ENCODE results near the gene RCBTB2.
A peak's percentile ranks its signal among the peaks of the same experiment; 100 is the strongest.

RCBTB2 gene

DNA sequence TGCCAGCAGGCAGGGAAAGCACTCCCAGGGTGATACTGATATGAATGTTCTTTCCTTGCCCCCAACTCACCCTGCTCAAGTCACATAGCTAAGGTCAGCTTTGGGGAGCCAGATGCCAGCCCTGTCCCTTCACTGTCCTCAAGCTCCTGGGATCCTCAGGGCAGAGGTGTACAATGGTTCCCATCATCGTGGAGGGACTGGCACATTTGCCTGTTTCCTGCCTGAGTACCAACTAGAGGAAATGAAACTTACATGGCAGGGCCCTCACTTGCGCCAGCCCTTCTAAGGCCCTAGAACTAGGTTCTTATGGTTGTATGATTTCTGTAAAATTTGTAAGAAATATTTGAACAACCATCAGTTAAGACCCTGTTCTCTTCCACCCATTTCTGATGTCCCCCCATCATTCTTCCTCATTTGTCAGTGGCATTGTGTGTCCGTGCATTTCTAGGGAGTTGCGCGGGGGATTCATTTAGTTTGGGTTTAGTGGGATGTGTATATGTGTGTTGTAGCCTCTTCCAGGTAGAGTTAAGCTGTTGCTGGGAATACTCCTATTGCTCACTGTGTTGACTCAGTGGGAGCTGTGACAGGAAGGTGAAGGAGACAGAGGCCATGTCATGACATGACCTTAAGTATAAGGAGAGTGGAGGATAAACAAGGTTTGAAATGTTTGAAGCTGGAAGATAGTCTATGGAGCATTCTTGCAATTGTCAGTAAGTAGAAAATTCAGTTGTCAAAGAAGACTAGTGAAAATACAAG is 41.3 kb upstream of the RCBTB2 start:
- peaks cover 4% of the 10 kb centered on the region for H3K4me1 ChIP-seq (ENCODE audit: control insufficient read depth, insufficient read depth, low read length, unreplicated experiment)
- H3K27me3 ChIP-seq (ENCODE audit: insufficient read depth, low read length): no peaks in the 10 kb centered on the region
- H3K79me2 ChIP-seq (ENCODE audit: control insufficient read depth, insufficient read depth, low read length, unreplicated experiment): no peaks in the 10 kb centered on the region
- no peak overlapping the region for H2AFZ ChIP-seq (ENCODE audit: low read length, unreplicated experiment)
- no peak overlapping the region for H3K4me3 ChIP-seq (ENCODE audit: low read depth, low read length)
- no peak overlapping the region for H3K27ac ChIP-seq (ENCODE audit: low read depth, low read length)
- no peaks in the 10 kb centered on the region for H3K36me3 ChIP-seq (ENCODE audit: insufficient read depth, low read length)

DNA sequence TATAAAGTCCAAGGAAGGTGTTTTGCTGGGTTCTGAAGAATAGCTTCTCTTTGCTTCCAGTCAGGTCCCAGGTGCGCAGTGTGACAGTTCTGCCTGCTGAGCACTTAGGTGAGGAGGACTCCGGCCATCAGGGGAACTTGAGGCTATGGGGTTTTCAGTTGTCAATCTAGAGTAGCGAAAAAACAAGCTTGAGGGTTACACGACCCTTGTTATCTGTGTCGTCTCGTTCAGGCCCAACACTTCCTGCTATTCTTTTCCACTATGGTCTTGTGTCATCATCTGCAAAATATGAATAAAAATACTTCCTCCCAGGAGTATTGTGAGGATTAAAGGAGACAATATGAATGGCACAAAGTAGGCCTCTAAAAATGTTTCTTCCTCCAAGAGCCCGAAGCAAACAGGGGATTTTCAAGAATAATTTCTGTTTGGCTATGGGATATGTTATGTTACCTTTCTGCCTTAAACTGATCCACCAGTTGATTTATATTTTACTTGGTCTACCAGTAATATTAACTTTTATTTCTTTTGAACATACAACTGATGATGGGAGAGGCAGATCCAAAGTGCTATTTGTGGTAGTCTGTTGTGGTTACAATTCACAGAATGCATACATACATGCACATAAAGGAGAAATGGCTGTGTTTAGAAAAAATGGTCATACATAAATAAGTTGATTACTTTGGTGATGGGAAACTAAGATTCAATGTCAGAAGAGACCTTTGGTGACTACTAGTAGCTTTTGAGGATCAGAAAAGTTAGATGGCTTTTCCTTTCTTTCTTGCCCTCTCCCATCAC is 40.5 kb upstream of the RCBTB2 start:
- Histone ChIP-seq H3K4me3 (ENCODE audit: low read depth, low read length) (no peak overlapping the region), H3K27ac (ENCODE audit: low read depth, low read length) (no peak overlapping the region), H3K27me3 (ENCODE audit: insufficient read depth, low read length) (no peaks in the 10 kb centered on the region), H2AFZ (ENCODE audit: low read length, unreplicated experiment) (peak overlapping the region; percentile 51), H3K4me1 (ENCODE audit: control insufficient read depth, insufficient read depth, low read length, unreplicated experiment) (peaks cover 4% of the 10 kb centered on the region), H3K36me3 (ENCODE audit: insufficient read depth, low read length) (no peaks in the 10 kb centered on the region), H3K79me2 (ENCODE audit: control insufficient read depth, insufficient read depth, low read length, unreplicated experiment) (no peaks in the 10 kb centered on the region)

DNA sequence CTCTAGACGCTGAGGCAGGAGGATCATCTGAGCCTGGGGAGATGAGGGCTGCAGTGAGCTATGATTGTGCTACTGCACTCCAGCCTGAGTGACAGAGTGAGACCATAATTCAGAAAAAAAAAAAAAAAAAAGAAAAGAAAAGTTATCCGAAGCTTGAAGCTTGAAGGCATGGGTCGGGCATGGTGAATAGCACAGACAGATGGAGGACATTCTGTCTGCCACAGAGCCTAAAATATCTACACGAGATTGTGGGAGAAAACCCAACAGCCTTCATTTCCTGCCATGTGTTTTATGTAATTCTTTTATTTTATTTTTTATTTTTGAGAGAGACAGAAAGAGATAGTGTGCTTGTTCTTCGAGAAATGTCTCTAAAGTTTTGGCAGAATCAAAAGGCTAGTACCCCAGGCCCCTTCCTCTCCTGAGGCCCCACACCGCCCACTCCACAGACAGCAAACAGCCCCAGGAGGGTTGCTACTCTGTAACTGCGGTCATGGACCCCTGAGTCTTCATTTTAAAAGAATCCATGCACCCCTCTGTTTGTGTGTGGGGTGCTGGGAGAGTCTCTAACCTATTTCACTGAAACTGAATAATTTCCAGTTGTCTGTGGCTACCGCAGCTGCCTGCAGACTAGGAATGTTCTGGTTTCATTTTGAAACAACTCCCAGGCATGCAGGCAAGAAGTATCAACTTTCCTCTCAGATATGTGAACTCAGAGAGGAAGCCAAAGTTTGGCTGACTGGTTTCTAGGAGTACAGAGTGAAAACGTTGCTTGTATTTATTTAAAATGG is 38.4 kb upstream of the RCBTB2 start:
- Histone ChIP-seq H3K79me2 (ENCODE audit: control insufficient read depth, insufficient read depth, low read length, unreplicated experiment) (no peaks in the 10 kb centered on the region), H3K4me1 (ENCODE audit: control insufficient read depth, insufficient read depth, low read length, unreplicated experiment) (peaks cover 13% of the 10 kb centered on the region), H3K27ac (ENCODE audit: low read depth, low read length) (no peak overlapping the region), H3K4me3 (ENCODE audit: low read depth, low read length) (peak overlapping the region; percentile 53), H2AFZ (ENCODE audit: low read length, unreplicated experiment) (peak overlapping the region; percentile 87), H3K27me3 (ENCODE audit: insufficient read depth, low read length) (no peaks in the 10 kb centered on the region), H3K36me3 (ENCODE audit: insufficient read depth, low read length) (no peaks in the 10 kb centered on the region)

DNA sequence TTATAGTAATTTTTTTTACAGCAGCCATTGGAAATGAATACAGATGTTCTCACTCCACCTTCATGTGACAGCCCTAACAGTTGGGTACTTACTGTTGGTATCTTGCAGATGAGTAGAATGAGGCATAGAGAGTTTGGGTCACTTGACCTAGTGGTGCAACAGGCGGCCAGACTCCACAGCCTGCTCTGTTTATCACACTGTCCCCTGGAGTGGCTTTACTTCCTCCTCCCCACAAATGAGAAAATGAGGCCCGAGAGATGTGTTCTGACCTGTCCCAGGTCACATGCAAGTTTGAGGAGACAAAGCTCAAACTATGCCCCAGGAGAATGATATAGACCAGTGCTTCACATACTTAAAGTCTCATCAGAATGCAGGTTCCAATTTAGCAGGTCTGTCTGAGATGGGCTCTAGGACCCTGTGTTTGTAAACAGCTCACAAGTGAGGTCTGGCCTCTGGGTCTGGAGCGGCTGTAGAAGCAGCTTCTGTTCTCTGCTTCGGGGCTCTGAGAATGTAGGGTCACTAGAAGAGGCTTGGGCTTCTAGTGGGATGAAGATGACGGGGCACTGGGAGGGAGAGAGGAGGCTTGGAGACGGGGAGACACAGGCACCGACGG is 37.4 kb upstream of the RCBTB2 start:
- Histone ChIP-seq H3K79me2 (ENCODE audit: control insufficient read depth, insufficient read depth, low read length, unreplicated experiment) (no peaks in the 10 kb centered on the region), H3K4me3 (ENCODE audit: low read depth, low read length) (no peak overlapping the region), H3K27me3 (ENCODE audit: insufficient read depth, low read length) (no peaks in the 10 kb centered on the region), H3K27ac (ENCODE audit: low read depth, low read length) (no peak overlapping the region), H2AFZ (ENCODE audit: low read length, unreplicated experiment) (no peak overlapping the region), H3K4me1 (ENCODE audit: control insufficient read depth, insufficient read depth, low read length, unreplicated experiment) (peaks cover 13% of the 10 kb centered on the region), H3K36me3 (ENCODE audit: insufficient read depth, low read length) (no peaks in the 10 kb centered on the region)

DNA sequence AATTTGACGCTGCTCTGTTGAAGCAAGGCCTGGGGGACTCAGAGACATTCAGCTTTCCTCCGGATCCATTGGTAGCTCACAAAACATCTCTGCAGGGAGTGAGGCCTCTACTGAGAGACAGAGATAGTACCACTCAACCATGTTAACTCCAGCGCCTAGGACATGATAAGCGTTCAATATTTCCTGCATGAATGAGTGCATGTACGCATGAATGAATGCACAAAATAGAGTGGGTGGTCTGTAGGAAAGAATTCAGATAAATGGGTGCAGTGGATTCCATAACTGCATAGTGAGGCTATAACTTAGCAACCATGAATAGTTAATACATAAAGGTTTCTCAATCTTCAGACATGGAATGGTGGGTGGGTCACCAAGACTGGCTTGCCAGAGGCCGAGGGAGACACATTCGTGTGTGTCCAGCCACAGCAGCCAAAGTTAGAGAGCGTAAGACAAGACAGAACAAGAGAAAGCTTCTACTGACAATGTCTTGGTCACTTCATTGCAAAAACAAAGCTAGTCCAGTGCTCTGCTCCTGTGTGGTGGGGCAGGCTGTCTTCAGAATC is 36.3 kb upstream of the RCBTB2 start:
- Histone ChIP-seq H3K27ac (ENCODE audit: low read depth, low read length) (no peak overlapping the region), H3K4me1 (ENCODE audit: control insufficient read depth, insufficient read depth, low read length, unreplicated experiment) (peaks cover 18% of the 10 kb centered on the region), H3K79me2 (ENCODE audit: control insufficient read depth, insufficient read depth, low read length, unreplicated experiment) (no peaks in the 10 kb centered on the region), H3K36me3 (ENCODE audit: insufficient read depth, low read length) (no peaks in the 10 kb centered on the region), H3K4me3 (ENCODE audit: low read depth, low read length) (no peak overlapping the region), H2AFZ (ENCODE audit: low read length, unreplicated experiment) (no peak overlapping the region), H3K27me3 (ENCODE audit: insufficient read depth, low read length) (no peaks in the 10 kb centered on the region)

DNA sequence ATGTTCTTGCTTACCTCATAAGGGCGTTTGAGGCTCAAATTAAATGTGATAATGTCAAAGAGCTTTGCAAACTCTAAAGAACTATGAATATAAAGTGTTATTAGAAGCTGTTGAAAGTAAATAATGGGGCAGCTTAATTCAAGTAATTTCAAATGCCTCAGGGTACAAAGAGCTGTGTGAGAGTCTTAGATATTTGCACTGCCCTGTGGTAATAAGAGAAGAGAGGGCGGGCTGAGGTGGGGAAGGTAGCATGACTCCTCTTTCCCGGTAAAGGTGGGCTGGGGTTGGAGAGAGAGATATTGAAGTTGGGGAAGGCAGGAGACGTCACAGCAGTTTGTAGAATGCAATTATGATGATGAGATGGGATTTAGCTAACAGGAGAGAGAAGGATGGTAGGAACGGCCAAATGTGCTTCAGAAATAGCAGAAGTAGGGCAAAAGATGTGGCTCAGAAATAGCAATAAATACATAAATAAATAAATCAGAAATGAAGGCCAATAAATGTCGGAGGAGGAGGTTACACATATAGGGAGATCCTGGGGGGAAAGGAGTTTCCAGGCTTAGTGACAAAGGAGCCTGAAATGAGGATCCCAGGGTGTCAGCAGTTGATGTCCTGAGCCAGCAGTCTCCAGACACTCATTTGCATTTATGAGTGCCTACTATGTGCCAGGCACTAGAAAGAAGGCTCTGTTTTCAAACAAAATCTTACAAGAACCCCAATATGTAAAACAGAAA is 35.7 kb upstream of the RCBTB2 start:
- H3K27ac ChIP-seq (ENCODE audit: low read depth, low read length): no peak overlapping the region
- H3K79me2 ChIP-seq (ENCODE audit: control insufficient read depth, insufficient read depth, low read length, unreplicated experiment): no peaks in the 10 kb centered on the region

DNA sequence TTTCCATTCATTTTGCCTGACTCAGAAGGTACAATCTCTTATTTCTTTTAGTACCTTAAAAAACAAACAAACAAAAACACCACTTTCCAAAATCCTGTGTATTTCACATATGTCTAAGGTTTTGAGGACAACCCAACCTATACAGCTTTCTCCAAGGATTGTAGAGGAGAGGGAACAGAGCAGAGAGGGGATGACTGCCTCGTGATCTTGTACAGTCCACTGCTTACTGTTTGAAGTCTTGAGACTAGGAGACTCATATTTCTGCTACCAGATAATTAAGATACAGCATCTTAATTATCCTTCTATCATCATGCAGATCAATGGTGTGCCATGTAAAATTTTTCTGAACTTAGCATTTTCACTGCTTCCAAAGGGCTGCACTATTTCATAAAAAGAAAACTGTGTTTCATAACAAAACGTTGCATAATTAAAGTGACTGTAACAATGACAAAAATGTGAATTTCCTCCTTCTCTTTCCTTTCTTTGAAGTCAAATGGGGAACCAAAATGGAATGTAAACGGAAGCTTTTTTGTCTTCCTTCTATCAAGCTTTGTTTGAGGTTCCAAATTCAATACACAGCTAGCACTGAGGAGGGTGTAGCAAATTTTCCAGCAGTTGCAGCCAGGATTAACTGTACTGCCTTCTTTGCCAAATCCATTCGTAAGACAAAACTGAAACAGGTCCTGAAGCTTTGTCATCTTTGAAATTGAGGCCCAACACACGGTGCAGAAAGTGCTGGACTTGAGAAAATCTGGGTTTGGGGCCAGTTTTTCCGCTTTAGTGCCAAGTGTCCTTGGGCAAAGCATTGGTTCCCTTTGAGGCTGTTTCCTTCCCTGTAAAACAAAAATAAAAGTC is 34.9 kb upstream of the RCBTB2 start:
- H3K36me3 ChIP-seq (ENCODE audit: insufficient read depth, low read length): no peaks in the 10 kb centered on the region
- peak overlapping the region; percentile 38; the same call in 1 of the 2 replicates for H3K4me3 ChIP-seq (ENCODE audit: low read depth, low read length)
- H2AFZ ChIP-seq (ENCODE audit: low read length, unreplicated experiment): peak overlapping the region; percentile 43
- no peaks in the 10 kb centered on the region for H3K79me2 ChIP-seq (ENCODE audit: control insufficient read depth, insufficient read depth, low read length, unreplicated experiment)
- H3K4me1 ChIP-seq (ENCODE audit: control insufficient read depth, insufficient read depth, low read length, unreplicated experiment): peaks cover 20% of the 10 kb centered on the region
- H3K27ac ChIP-seq (ENCODE audit: low read depth, low read length): peak overlapping the region; percentile 24; the same call in 1 of the 2 replicates
- H3K27me3 ChIP-seq (ENCODE audit: insufficient read depth, low read length): no peaks in the 10 kb centered on the region

More for the DNA sequence above, 35.7 kb upstream of the RCBTB2 start:
- Histone ChIP-seq H3K4me3 (ENCODE audit: low read depth, low read length) (no peak overlapping the region), H3K27me3 (ENCODE audit: insufficient read depth, low read length) (no peaks in the 10 kb centered on the region), H2AFZ (ENCODE audit: low read length, unreplicated experiment) (peak overlapping the region; percentile 43), H3K4me1 (ENCODE audit: control insufficient read depth, insufficient read depth, low read length, unreplicated experiment) (peaks cover 20% of the 10 kb centered on the region), H3K36me3 (ENCODE audit: insufficient read depth, low read length) (no peaks in the 10 kb centered on the region)

DNA sequence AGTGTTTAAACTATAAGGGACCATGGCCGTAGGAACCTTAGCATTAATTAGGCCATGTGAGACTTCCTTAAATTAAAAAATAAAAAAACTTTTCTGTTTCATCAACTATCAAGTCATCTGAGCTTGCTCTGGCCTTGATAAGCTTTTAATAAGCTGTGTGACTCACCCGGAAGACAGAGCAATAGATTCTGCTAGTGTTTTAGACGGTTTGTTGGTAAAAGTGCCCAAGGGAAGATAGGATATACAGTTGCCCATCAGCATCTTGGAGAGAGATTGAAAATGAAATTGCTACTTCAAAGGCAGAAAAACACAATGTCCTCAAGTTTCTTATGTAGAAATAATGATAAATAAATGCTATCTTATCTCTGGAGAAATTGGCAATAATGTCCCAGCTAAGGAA is 31.2 kb upstream of the RCBTB2 start:
- Histone ChIP-seq H3K4me1 (ENCODE audit: control insufficient read depth, insufficient read depth, low read length, unreplicated experiment) (peaks cover 23% of the 10 kb centered on the region), H3K79me2 (ENCODE audit: control insufficient read depth, insufficient read depth, low read length, unreplicated experiment) (no peaks in the 10 kb centered on the region), H3K4me3 (ENCODE audit: low read depth, low read length) (no peak overlapping the region), H3K27ac (ENCODE audit: low read depth, low read length) (no peak overlapping the region), H2AFZ (ENCODE audit: low read length, unreplicated experiment) (no peak overlapping the region), H3K27me3 (ENCODE audit: insufficient read depth, low read length) (no peaks in the 10 kb centered on the region), H3K36me3 (ENCODE audit: insufficient read depth, low read length) (no peaks in the 10 kb centered on the region)

DNA sequence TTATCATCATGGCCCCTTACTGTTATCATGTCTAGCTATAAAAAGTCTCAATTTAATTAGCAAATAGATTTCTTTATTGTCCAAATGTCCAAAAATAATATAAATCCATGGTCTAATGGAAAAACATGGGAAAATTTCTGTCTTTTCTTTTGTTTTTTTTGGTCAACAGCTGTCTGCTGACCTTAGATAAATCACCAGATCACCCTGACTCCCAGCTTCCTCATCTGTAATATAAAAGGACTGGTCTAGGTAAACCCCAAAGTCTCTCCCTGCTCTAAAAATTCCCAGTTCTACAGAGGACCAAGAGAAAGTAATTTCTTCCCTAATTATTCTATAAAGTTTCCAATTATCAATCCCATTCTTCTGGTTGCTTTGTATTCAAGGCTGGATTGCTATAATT is 30.7 kb upstream of the RCBTB2 start:
- Histone ChIP-seq H3K27me3 (ENCODE audit: insufficient read depth, low read length) (no peaks in the 10 kb centered on the region), H3K79me2 (ENCODE audit: control insufficient read depth, insufficient read depth, low read length, unreplicated experiment) (no peaks in the 10 kb centered on the region), H3K4me3 (ENCODE audit: low read depth, low read length) (no peak overlapping the region), H2AFZ (ENCODE audit: low read length, unreplicated experiment) (no peak overlapping the region), H3K4me1 (ENCODE audit: control insufficient read depth, insufficient read depth, low read length, unreplicated experiment) (peaks cover 23% of the 10 kb centered on the region), H3K36me3 (ENCODE audit: insufficient read depth, low read length) (no peaks in the 10 kb centered on the region), H3K27ac (ENCODE audit: low read depth, low read length) (no peak overlapping the region)

Measured in ACC112 (cell line).